DMS 273 treated with DMSO at 0.1 percent for 48 hours (cell line): ENCODE results near the gene SHKBP1.
A peak's percentile ranks its signal among the peaks of the same experiment; 100 is the strongest.
"Not testable (repeated sequence)": the region's sequence is repeated elsewhere in the genome, so short reads cannot be mapped to it uniquely, and the experiment has no call there.

Experiments
- DNase-seq: peaks from one replicate; lab custom pipeline; 2025; lab: John Stamatoyannopoulos, UW

The SHKBP1 gene

GRCh38 chr19:40585982-40586422 lies 9.3 kb downstream of the SHKBP1 start:
- DNase-seq, result no peak

GRCh38 chr19:40586611-40587010 lies 9.9 kb downstream of the SHKBP1 start:
- DNase-seq, result no peak

- no peak for DNase-seq
These were observed 11.6 kb downstream of the SHKBP1 start for GRCh38 chr19:40588110-40588854.

GRCh38 chr19:40588926-40589569 lies 12.4 kb downstream of the SHKBP1 start:
- no peak for DNase-seq

- no peak for DNase-seq
These were observed 13.1 kb downstream of the SHKBP1 start for GRCh38 chr19:40589591-40590429.

- DNase-seq, result no peak
These were observed 14.0 kb downstream of the SHKBP1 start for GRCh38 chr19:40590464-40591265.

GRCh38 chr19:40591724-40592123 lies 15.1 kb downstream of the SHKBP1 start:
- DNase-seq, result not testable (repeated sequence)

- DNase-seq, result peak; percentile 74
These were observed 15.5 kb downstream of the SHKBP1 start for GRCh38 chr19:40592170-40592569.

- DNase-seq, result no peak
These were observed 17.6 kb downstream of the SHKBP1 start for GRCh38 chr19:40594255-40594654.

GRCh38 chr19:40594657-40595091 lies 18.0 kb downstream of the SHKBP1 start:
- no peak for DNase-seq

- no peak for DNase-seq
These were observed 20.1 kb downstream of the SHKBP1 start for GRCh38 chr19:40596608-40597328.

- no peak for DNase-seq
These were observed 20.7 kb downstream of the SHKBP1 start for GRCh38 chr19:40597329-40597838.

GRCh38 chr19:40598121-40598917 lies 21.6 kb downstream of the SHKBP1 start:
- DNase-seq, result peak; percentile 86

- no peak for DNase-seq
These were observed 22.2 kb downstream of the SHKBP1 start for GRCh38 chr19:40598918-40599307.

GRCh38 chr19:40599331-40599901 lies 22.7 kb downstream of the SHKBP1 start:
- no peak for DNase-seq

GRCh38 chr19:40599902-40600569 lies 23.4 kb downstream of the SHKBP1 start:
- DNase-seq, result no peak

- DNase-seq, result no peak
These were observed 24.0 kb downstream of the SHKBP1 start for GRCh38 chr19:40600570-40601133.

- no peak for DNase-seq
These were observed 24.7 kb downstream of the SHKBP1 start, which contains the start of gene LTBP4 for GRCh38 chr19:40601134-40601974. LTBP4 (plus strand) TSS chr19:40601369; CDS start chr19:40601388, 19 bp downstream.
